Smooth muscle cell (in vitro differentiated cells): ENCODE measurements around the gene KIF26B. TPM values are rescaled to one million over a fixed set of nuclear protein-coding genes. Genes with fewer than 3 reads are reported as not detected.

Experiments used
- DNase-seq: peaks from one replicate; lab custom pipeline; 2025; ENCODE audit not compliant: unreplicated experiment; lab: John Stamatoyannopoulos, UW
- H2AFZ ChIP-seq: fragments of 200-600 bp; sonication (generic); 2 replicates; pipeline ENCODE4 v1.6.0; 2016; ENCODE audit warnings: antibody characterized with exemption, low read depth, mild to moderate bottlenecking
- H3F3A ChIP-seq: fragments of 200-600 bp; sonication (generic); 2 replicates; pipeline ENCODE4 v1.6.0; 2017; ENCODE audit warnings: antibody characterized with exemption, low read depth
- H3K27ac ChIP-seq: fragments of 200-600 bp; sonication (generic); 2 replicates; pipeline ENCODE4 v1.5.1; 2016; ENCODE audit warnings: low read depth, mild to moderate bottlenecking
- H3K27me3 ChIP-seq: fragments of 200-600 bp; sonication (generic); 2 replicates; pipeline ENCODE4 v1.6.1; 2016; ENCODE audit warnings: low read depth, mild to moderate bottlenecking
- H3K36me3 ChIP-seq: fragments of 200-600 bp; sonication (generic); 2 replicates; pipeline ENCODE4 v1.5.1; 2016; ENCODE audit warnings: low read depth
- H3K4me1 ChIP-seq: fragments of 200-600 bp; sonication (generic); 2 replicates; pipeline ENCODE4 v1.5.1; 2016; ENCODE audit warnings: low read depth
- H3K4me2 ChIP-seq: fragments of 200-600 bp; sonication (generic); 2 replicates; pipeline ENCODE4 v1.6.0; 2016; ENCODE audit warnings: mild to moderate bottlenecking
- H3K4me3 ChIP-seq: fragments of 200-600 bp; sonication (generic); 2 replicates; pipeline ENCODE4 v1.5.1; 2016; ENCODE audit warnings: mild to moderate bottlenecking
- H3K79me2 ChIP-seq: fragments of 200-600 bp; sonication (generic); 2 replicates; pipeline ENCODE4 v1.6.0; 2016; ENCODE audit warnings: low read depth, mild to moderate bottlenecking
- H3K9ac ChIP-seq: fragments of 200-600 bp; sonication (generic); 2 replicates; pipeline ENCODE4 v1.6.0; 2016; ENCODE audit warnings: low read depth
- H3K9me3 ChIP-seq: fragments of 200-600 bp; sonication (generic); replicated peaks from 2 replicates; pipeline ENCODE4 v1.5.1; 2016; ENCODE audit warnings: low read depth
- H4K20me1 ChIP-seq: fragments of 200-600 bp; sonication (generic); 2 replicates; pipeline ENCODE4 v1.6.0; 2016; ENCODE audit warnings: low read depth
- WGBS: methylation state at CpG from one replicate; pipeline ENCODE4 v1.1.7; 2016; ENCODE audit warnings: low lambda C conversion rate; 5-methylcytosine and 5-hydroxymethylcytosine counted together
- polyA plus RNA-seq: library from polyadenylated mRNA; unstranded; fragments of >200 nt; fragmentation: Nextera tagmentation; extraction: Ambion mirVana; gene quantifications from 2 replicates; pipeline ENCODE4 v1.2.1, GENCODE V29; 2016
- total RNA-seq: library from RNA; depleted of rRNA; stranded (reverse); fragments of >200 nt; gene quantifications from 2 replicates; pipeline ENCODE4 v1.2.3, GENCODE V29; 2014
- TF ChIP-seq, protein P1 (sequence below): fragments of 200-600 bp; sonication (generic); IDR thresholded peaks from 2 replicates; pipeline ENCODE4 v1.5.1; 2017; ENCODE audit warnings: borderline replicate concordance, mild to moderate bottlenecking, antibody characterized with exemption; ENCODE audit not compliant: insufficient read depth, poor library complexity, severe bottlenecking

The KIF26B gene
- total and polyA plus RNA-seq, 2 experiments from 2014 or later, result 24.9 to 43.3 TPM

DNA sequence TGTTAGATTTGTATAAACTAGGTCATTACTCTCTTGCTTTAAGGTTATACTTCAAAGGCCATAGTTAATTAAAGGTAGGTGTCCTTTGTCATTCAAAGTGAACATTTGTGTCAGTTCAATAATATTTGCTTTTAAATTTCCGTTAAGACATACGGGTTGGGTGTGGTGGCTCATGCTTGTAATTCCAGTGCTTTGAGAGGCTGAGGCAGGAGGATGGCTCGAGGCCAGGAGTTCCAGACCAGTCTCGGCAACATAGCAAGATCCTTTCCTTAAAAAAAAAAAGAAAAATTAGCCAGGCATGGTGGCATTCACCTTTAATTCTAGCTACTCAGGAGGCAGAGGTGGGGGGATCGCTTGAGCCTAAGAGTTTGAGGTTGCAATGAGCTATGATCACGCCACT, 80.4 kb downstream of the KIF26B start:
- no peak overlapping the region for H2AFZ ChIP-seq
- WGBS, result 73% methylated on average over 6 of the region's 6 CpGs
- peak overlapping the region; percentile 10 for H3K27ac ChIP-seq
- DNase-seq, result no peak
- H3K4me2 ChIP-seq, result no peak overlapping the region
- no peaks in the 10 kb centered on the region for H3K36me3 ChIP-seq
- H4K20me1 ChIP-seq, result peaks cover 88% of the 10 kb centered on the region
- no peaks in the 10 kb centered on the region for H3K27me3 ChIP-seq
- no peak overlapping the region for H3K4me3 ChIP-seq
- H3K4me1 ChIP-seq, result peaks cover 14% of the 10 kb centered on the region
- TF ChIP-seq, protein P1, sequence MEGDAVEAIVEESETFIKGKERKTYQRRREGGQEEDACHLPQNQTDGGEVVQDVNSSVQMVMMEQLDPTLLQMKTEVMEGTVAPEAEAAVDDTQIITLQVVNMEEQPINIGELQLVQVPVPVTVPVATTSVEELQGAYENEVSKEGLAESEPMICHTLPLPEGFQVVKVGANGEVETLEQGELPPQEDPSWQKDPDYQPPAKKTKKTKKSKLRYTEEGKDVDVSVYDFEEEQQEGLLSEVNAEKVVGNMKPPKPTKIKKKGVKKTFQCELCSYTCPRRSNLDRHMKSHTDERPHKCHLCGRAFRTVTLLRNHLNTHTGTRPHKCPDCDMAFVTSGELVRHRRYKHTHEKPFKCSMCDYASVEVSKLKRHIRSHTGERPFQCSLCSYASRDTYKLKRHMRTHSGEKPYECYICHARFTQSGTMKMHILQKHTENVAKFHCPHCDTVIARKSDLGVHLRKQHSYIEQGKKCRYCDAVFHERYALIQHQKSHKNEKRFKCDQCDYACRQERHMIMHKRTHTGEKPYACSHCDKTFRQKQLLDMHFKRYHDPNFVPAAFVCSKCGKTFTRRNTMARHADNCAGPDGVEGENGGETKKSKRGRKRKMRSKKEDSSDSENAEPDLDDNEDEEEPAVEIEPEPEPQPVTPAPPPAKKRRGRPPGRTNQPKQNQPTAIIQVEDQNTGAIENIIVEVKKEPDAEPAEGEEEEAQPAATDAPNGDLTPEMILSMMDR, result no peak
- peaks cover 83% of the 10 kb centered on the region for H3K79me2 ChIP-seq
- H3F3A ChIP-seq, result peaks cover 14% of the 10 kb centered on the region
- no peaks in the 10 kb centered on the region for H3K9me3 ChIP-seq
- H3K9ac ChIP-seq, result no peak overlapping the region

DNA sequence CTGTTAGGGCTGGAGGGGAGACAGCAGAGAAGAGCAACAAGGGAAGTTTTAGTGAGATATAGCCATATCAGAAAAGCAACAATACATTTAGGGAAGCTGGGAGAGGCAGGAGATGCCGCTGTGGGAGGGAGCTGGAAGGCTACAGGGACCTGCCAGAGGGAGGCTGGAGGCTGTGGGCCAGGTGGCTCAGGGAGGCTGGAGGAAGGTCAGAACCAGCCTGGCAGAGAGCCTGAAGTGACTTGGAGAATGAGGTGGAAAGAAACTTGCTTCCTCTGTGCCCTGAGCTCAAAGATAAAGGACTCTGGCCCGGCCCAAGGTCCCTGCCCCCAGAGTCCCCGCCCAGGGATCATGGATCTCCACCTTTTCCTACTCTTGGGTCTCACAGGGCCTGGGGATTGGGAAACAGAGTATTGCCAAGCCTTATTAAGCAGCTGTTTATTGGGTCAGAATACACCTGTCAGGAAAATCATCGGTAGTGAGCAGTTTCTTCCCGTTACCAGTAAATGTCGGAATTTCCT, 85.9 kb downstream of the KIF26B start:
- Histone ChIP-seq H3F3A (no peaks in the 10 kb centered on the region), H3K36me3 (no peaks in the 10 kb centered on the region), H3K27ac (no peak overlapping the region), H3K27me3 (no peaks in the 10 kb centered on the region), H4K20me1 (peaks cover 98% of the 10 kb centered on the region), H3K9me3 (no peaks in the 10 kb centered on the region), H3K4me3 (no peak overlapping the region), H3K4me2 (no peak overlapping the region), H2AFZ (no peak overlapping the region), H3K4me1 (peaks cover under 1% of the 10 kb centered on the region), H3K79me2 (peaks cover 82% of the 10 kb centered on the region), H3K9ac (no peak overlapping the region)
- DNase-seq, result no peak
- 95% methylated on average over 6 of the region's 6 CpGs for WGBS
- TF ChIP-seq, protein P1, result no peak

DNA sequence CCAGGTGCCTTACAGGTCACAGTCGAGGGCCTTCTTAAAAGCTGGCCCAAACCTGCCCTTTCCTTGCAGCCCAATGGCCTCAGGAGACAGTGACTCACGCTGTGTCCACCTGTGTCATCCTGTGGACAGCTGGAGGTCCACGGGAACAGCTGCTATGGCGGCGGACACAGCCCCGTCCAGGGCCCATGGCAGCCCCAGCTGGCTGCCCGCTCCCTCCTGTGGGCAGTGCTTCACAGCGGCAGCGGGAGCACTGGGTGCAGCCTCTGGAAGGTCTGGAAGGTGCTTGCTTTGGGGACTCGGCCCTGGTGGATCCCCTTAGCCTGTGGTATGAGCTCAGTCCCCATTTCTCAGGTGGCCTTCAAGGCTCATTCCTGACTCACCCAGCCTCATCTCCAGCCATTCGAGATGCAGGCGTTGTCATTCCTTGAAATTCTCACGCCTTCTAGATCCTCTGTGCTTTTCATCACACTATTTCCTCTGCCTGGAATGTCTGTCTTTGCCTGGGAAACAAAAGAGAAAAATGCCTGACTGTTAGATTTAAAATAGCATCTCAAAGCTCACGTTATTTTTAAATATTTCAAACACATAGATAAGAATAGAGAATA, 86.8 kb downstream of the KIF26B start:
- 95% methylated on average over 14 of the region's 14 CpGs for WGBS
- H3K4me3 ChIP-seq, result no peak overlapping the region

More for the DNA sequence above, 86.8 kb downstream of the KIF26B start:
- H3K9ac ChIP-seq, result no peak overlapping the region
- no peak overlapping the region for H3K27ac ChIP-seq
- H4K20me1 ChIP-seq, result peaks cover 95% of the 10 kb centered on the region
- no peak overlapping the region for H2AFZ ChIP-seq
- H3K27me3 ChIP-seq, result no peaks in the 10 kb centered on the region
- no peaks in the 10 kb centered on the region for H3K9me3 ChIP-seq
- DNase-seq, result no peak
- H3F3A ChIP-seq, result peaks cover 3% of the 10 kb centered on the region
- TF ChIP-seq, protein P1, result no peak
- peaks cover 81% of the 10 kb centered on the region for H3K79me2 ChIP-seq
- H3K4me1 ChIP-seq, result no peaks in the 10 kb centered on the region
- no peak overlapping the region for H3K4me2 ChIP-seq
- no peaks in the 10 kb centered on the region for H3K36me3 ChIP-seq
